Common myeloid progenitor, CD34-positive (primary cell): ENCODE measurements around the gene BIRC5. TPM values are rescaled to one million over a fixed set of nuclear protein-coding genes. Genes with fewer than 3 reads are reported as not detected.

ENCODE experiments used
- CTCF ChIA-PET: fragments of 350-600 bp; sonication (Branson Sonifier 250); formaldehyde crosslinking; loops from one replicate; lab custom pipeline; 2021; ENCODE audit warnings: antibody characterized with exemption; lab: Charles Lee
- POLR2A ChIA-PET: fragments of 350-600 bp; sonication (Branson Sonifier 250); formaldehyde crosslinking; loops from one replicate; lab custom pipeline; 2021; ENCODE audit warnings: antibody characterized with exemption; lab: Charles Lee
- DNase-seq, 3 donors: peaks; one replicate each; pipeline versions ENCODE4 v3.0.0 to v3.0.0-alpha.2; 2013
- H3K27ac ChIP-seq, 2 experiments: 1 replicate in 1 of 2; 2 replicates in 1 of 2; pipeline ENCODE4 v1.7.0; 2013; ENCODE audit warnings: inconsistent platforms in 2 of 2, low read length in 2 of 2, mild to moderate bottlenecking in 2 of 2, low read depth in 1 of 2, moderate library complexity in 1 of 2; ENCODE audit not compliant: severe bottlenecking in 2 of 2, insufficient read depth in 1 of 2, poor library complexity in 1 of 2
- H3K27me3 ChIP-seq, 5 experiments: replicated peaks in 2 of 5; 1 replicate in 3 of 5; 2 replicates in 2 of 5; pipeline versions ENCODE4 v1.6.1 to v1.7.0; 2013; ENCODE audit warnings: low read length in 4 of 5, mild to moderate bottlenecking in 2 of 5, moderate library complexity in 2 of 5, inconsistent platforms in 1 of 5; ENCODE audit not compliant: insufficient read depth in 5 of 5, control insufficient read depth in 4 of 5
- H3K36me3 ChIP-seq, 4 experiments: 1 replicate in 2 of 4; 2 replicates in 2 of 4; pipeline versions ENCODE4 v1.6.1 to v1.7.0; 2013; ENCODE audit warnings: low read length in 3 of 4, control low read depth in 1 of 4, mild to moderate bottlenecking in 1 of 4; ENCODE audit not compliant: control insufficient read depth in 4 of 4, insufficient read depth in 4 of 4
- H3K4me1 ChIP-seq, 4 experiments: 1 replicate in 3 of 4; 2 replicates in 1 of 4; pipeline versions ENCODE4 v1.6.1 to v1.7.1; 2013; ENCODE audit warnings: low read length in 3 of 4, mild to moderate bottlenecking in 3 of 4, control low read depth in 1 of 4, inconsistent platforms in 1 of 4, moderate library complexity in 1 of 4; ENCODE audit not compliant: control insufficient read depth in 4 of 4, insufficient read depth in 4 of 4; ENCODE audit errors: control extremely low read depth in 1 of 4
- H3K4me3 ChIP-seq, 7 experiments: 1 replicate in 4 of 7; 2 replicates in 3 of 7; pipeline versions ENCODE4 v1.5.1 to v1.7.0; 2013; ENCODE audit warnings: mild to moderate bottlenecking in 7 of 7, low read length in 6 of 7, moderate library complexity in 6 of 7, inconsistent platforms in 2 of 7, low read depth in 2 of 7, control low read depth in 1 of 7; ENCODE audit not compliant: insufficient read depth in 4 of 7, control insufficient read depth in 1 of 7; ENCODE audit errors: extremely low read depth in 1 of 7
- H3K9me3 ChIP-seq, 5 experiments: 1 replicate in 4 of 5; 2 replicates in 1 of 5; pipeline versions ENCODE4 v1.6.1 to v1.7.1; 2013; ENCODE audit warnings: low read length in 4 of 5, mild to moderate bottlenecking in 2 of 5, inconsistent platforms in 1 of 5, low read depth in 1 of 5, moderate library complexity in 1 of 5; ENCODE audit not compliant: control insufficient read depth in 4 of 5, insufficient read depth in 2 of 5; ENCODE audit errors: control extremely low read depth in 1 of 5
- WGBS: methylation state at CpG from one replicate; pipeline ENCODE4 v1.1.5; 2013; ENCODE audit not compliant: insufficient coverage; 5-methylcytosine and 5-hydroxymethylcytosine counted together
- polyA plus RNA-seq: library from polyadenylated mRNA; unstranded; fragments of 120-200 nt; gene quantifications from one replicate; pipeline ENCODE4 v1.2.1, GENCODE V29; 2013

BIRC5 gene
- polyA plus RNA-seq = 2.5 TPM

GRCh38 chr17:78214016-78214705 is at the start of gene BIRC5:
Gene BIRC5 (plus strand): TSS chr17:78214253. CDS start chr17:78214317, 64 bp downstream.
- Histone ChIP-seq H3K27me3 (no peaks in the 10 kb centered on the region), H3K36me3 (peaks cover 0 to 11% (median 3%) of the 10 kb centered on the region in 4 experiments), H3K9me3 (no peaks in the 10 kb centered on the region), H3K4me1 (peaks cover 4 to 18% (median 14%) of the 10 kb centered on the region in 4 experiments), H3K27ac (peak within 1 kb of the TSS in 1 of 2 experiments; percentile 71), H3K4me3 (peak within 1 kb of the TSS; percentile 17 to 89 (median 72))
- CTCF ChIA-PET = interaction anchor here (1.0 kb wide), 1 partner anchor 9 kb away, joined by 3 read pairs; no protein-coding TSS in a partner anchor
- POLR2A ChIA-PET = no interaction called here
- under 1% methylated on average over 57 of the region's 60 CpGs for WGBS
- peak; percentile 85 to 91 (median 90) for DNase-seq

GRCh38 chr17:78164748-78165607 is 49.1 kb upstream of the BIRC5 start:
- 100% methylated on average over 13 of the region's 16 CpGs for WGBS
- no peak overlapping the region for H3K4me3 ChIP-seq
- no peaks in the 10 kb centered on the region for H3K27me3 ChIP-seq
- H3K4me1 ChIP-seq = peaks cover 0 to 42% (median 23%) of the 10 kb centered on the region in 4 experiments
- no peak overlapping the region for H3K27ac ChIP-seq
- ChIA-PET CTCF (no interaction called here), POLR2A (no interaction called here)
- H3K9me3 ChIP-seq = no peaks in the 10 kb centered on the region
- no peaks in the 10 kb centered on the region for H3K36me3 ChIP-seq
- DNase-seq = no peak

GRCh38 chr17:78166416-78166815 is 47.6 kb upstream of the BIRC5 start:
- Histone ChIP-seq H3K36me3 (peaks cover 0 to 7% (median 3%) of the 10 kb centered on the region in 4 experiments), H3K9me3 (no peaks in the 10 kb centered on the region), H3K27ac (no peak overlapping the region), H3K27me3 (no peaks in the 10 kb centered on the region), H3K4me3 (no peak overlapping the region), H3K4me1 (peaks cover 0 to 33% (median 27%) of the 10 kb centered on the region in 4 experiments)
- WGBS = 81% methylated on average over 2 of the region's 6 CpGs
- CTCF ChIA-PET = interaction anchor here (1.0 to 2.0 kb wide), 2 partner anchors 29 to 52 kb away, joined by 3 to 5 read pairs; no protein-coding TSS in a partner anchor
- POLR2A ChIA-PET = no interaction called here
- DNase-seq = no peak

GRCh38 chr17:78168242-78168902 is 45.7 kb upstream of the BIRC5 start, which contains the start of gene SYNGR2:
Gene SYNGR2 (plus strand): TSS chr17:78168581. CDS start chr17:78168617, 36 bp downstream.
- WGBS = under 1% methylated on average over 66 of the region's 84 CpGs
- Histone ChIP-seq H3K9me3 (no peaks in the 10 kb centered on the region), H3K4me3 (peak within 1 kb of the TSS; percentile 36 to 79 (median 71)), H3K36me3 (peaks cover 0 to 20% (median 15%) of the 10 kb centered on the region in 4 experiments), H3K27ac (peak within 1 kb of the TSS in 1 of 2 experiments; percentile 66), H3K4me1 (peaks cover 0 to 40% (median 37%) of the 10 kb centered on the region in 4 experiments), H3K27me3 (no peaks in the 10 kb centered on the region)
- CTCF ChIA-PET = interaction anchor here (1.3 to 8.8 kb wide), 3 partner anchors 12 to 32 kb away, joined by 3 to 76 read pairs (median 4); no protein-coding TSS in a partner anchor
- POLR2A ChIA-PET = interaction anchor here (0.6 kb wide), 1 partner anchor 39 kb away, joined by 3 read pairs; no protein-coding TSS in a partner anchor
- DNase-seq = peak; percentile 71 to 88 (median 83)

GRCh38 chr17:78168903-78169793 is 44.9 kb upstream of the BIRC5 start:
- peaks cover 0 to 37% (median 35%) of the 10 kb centered on the region in 4 experiments for H3K4me1 ChIP-seq
- H3K36me3 ChIP-seq = peaks cover 0 to 27% (median 19%) of the 10 kb centered on the region in 4 experiments
- peak overlapping the region; percentile 36 to 79 (median 71) for H3K4me3 ChIP-seq
- peak in 2 of 3 donors; percentile 38 to 40 for DNase-seq
- CTCF ChIA-PET = interaction anchor here (0.9 to 8.8 kb wide), 8 partner anchors 10 to 58 kb away, joined by 3 to 76 read pairs (median 4); partner anchors contain the start of gene TMC8
- 27% methylated on average over 17 of the region's 38 CpGs for WGBS
- H3K27ac ChIP-seq = peak overlapping the region in 1 of 2 experiments; percentile 66
- H3K27me3 ChIP-seq = no peaks in the 10 kb centered on the region
- POLR2A ChIA-PET = interaction anchor here (0.7 kb wide), 1 partner anchor 29 kb away, joined by 6 read pairs; no protein-coding TSS in a partner anchor
- no peaks in the 10 kb centered on the region for H3K9me3 ChIP-seq
